ENCODE results near the gene DRC7.

DRC7 gene

DNA sequence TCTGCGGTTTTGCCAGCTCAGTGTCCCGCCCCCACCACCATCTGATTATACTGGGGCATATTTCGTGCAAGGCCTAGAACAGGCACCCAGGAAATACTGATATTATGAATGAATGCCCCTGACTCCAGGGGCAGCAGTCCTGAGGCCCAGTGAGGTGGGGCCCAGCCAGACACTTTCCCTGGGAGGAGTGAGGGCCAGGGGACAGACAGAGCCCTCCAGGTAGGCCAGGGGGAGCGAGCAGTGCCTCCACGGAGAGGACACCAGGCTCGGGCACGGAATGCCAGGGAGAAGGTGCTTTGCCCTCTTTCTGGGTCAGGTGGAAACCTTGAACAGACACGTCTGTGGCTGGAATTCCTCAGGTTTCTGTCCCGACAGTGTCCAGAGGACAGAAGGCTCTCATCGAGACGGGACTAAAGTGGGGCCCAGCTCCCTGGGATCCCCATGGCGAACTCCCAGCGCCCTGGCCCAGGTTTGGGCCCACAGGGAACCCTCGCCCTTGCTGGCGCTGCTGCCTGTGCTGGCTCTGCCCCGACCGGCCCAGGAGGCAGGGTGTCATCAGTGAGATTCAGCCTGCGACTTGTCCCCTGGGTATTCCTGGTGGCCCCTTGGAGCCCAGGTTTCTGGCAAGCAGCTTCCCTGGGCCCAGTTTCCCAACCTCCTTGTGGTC lies 45.3 kb downstream of the DRC7 start:
- TF ChIP-seq CTCF (IDR thresholded peaks at IDR 0.05; ENCODE audit: insufficient read depth, low read length, missing control alignments), result no peak
- CTCF ChIA-PET, result interaction anchor here (0.8 to 2.1 kb wide), 4 partner anchors 17 to 149 kb away, joined by 3 to 12 read pairs (median 5); no protein-coding TSS in a partner anchor
- POLR2A ChIA-PET, result no interaction called here
- no peak overlapping the region for H3K4me3 ChIP-seq (ENCODE audit: low read depth, low read length)
- DNase-seq (ENCODE audit: low read depth, low spot score), result no peak

GRCh38 chr16:57740423-57741071 lies 45.9 kb downstream of the DRC7 start:
- no peak for DNase-seq (ENCODE audit: low read depth, low spot score)
- H3K4me3 ChIP-seq (ENCODE audit: low read depth, low read length), result no peak overlapping the region
- POLR2A ChIA-PET, result no interaction called here
- no peak for TF ChIP-seq CTCF (IDR thresholded peaks at IDR 0.05; ENCODE audit: insufficient read depth, low read length, missing control alignments)
- CTCF ChIA-PET, result interaction anchor here (0.7 to 0.8 kb wide), 2 partner anchors 17 to 164 kb away, joined by 3 to 4 read pairs; no protein-coding TSS in a partner anchor

GRCh38 chr16:57741660-57742191 lies 47.1 kb downstream of the DRC7 start:
- no peak for DNase-seq (ENCODE audit: low read depth, low spot score)
- POLR2A ChIA-PET, result no interaction called here
- no peak overlapping the region for H3K4me3 ChIP-seq (ENCODE audit: low read depth, low read length)
- CTCF ChIA-PET, result interaction anchor here (0.6 to 1.5 kb wide), 2 partner anchors 15 to 259 kb away, joined by 3 to 7 read pairs; partner anchors contain the start of genes USB1 and ZNF319
- TF ChIP-seq CTCF (IDR thresholded peaks at IDR 0.05; ENCODE audit: insufficient read depth, low read length, missing control alignments), result no peak

DNA sequence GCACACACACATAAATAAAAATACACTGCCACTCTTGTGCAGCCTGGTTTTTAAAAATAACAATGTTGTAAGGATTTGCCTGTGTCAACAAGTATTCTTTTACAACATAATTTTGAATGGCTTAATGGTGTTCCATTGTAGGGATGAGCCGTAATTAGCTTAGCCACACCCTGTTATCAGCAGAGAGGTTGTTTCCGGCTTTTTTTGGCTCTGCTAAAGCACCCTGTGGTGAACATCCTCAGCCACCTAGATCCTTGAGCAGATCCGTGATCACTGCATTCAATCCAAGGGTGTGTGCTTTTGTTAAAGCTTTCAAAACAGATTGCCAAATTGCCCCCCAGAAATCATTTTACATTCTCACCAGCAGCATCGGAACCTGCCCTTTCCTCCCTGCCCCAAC lies 47.9 kb downstream of the DRC7 start:
- TF ChIP-seq CTCF (IDR thresholded peaks at IDR 0.05; ENCODE audit: insufficient read depth, low read length, missing control alignments), result no peak
- ChIA-PET POLR2A (interaction anchor here (0.7 kb wide), 1 partner anchor 208 kb away, joined by 3 read pairs; no protein-coding TSS in a partner anchor), CTCF (interaction anchor here (1.2 to 1.5 kb wide), 2 partner anchors 9 to 15 kb away, joined by 3 to 7 read pairs; no protein-coding TSS in a partner anchor)
- no peak for DNase-seq (ENCODE audit: low read depth, low spot score)
- no peak overlapping the region for H3K4me3 ChIP-seq (ENCODE audit: low read depth, low read length)

GRCh38 chr16:57743458-57743857 lies 48.9 kb downstream of the DRC7 start:
- POLR2A ChIA-PET, result no interaction called here
- H3K4me3 ChIP-seq (ENCODE audit: low read depth, low read length), result no peak overlapping the region
- TF ChIP-seq CTCF (IDR thresholded peaks at IDR 0.05; ENCODE audit: insufficient read depth, low read length, missing control alignments), result no peak
- DNase-seq (ENCODE audit: low read depth, low spot score), result no peak
- CTCF ChIA-PET, result interaction anchor here (6.5 kb wide), 1 partner anchor 14 kb away, joined by 45 read pairs; no protein-coding TSS in a partner anchor
